Measurements from ENCODE around the gene ALKBH3.

The ALKBH3 gene
- long read RNA-seq, transcript ALKBH3-201 (10 exons, 1,474 nt), result major isoform, 100 of 164 reads
- long read RNA-seq, partial matches to known transcripts, result 3 of 164 reads
- long read RNA-seq, other reads (novel, unspliced or antisense), result 60 of 164 reads

DNA sequence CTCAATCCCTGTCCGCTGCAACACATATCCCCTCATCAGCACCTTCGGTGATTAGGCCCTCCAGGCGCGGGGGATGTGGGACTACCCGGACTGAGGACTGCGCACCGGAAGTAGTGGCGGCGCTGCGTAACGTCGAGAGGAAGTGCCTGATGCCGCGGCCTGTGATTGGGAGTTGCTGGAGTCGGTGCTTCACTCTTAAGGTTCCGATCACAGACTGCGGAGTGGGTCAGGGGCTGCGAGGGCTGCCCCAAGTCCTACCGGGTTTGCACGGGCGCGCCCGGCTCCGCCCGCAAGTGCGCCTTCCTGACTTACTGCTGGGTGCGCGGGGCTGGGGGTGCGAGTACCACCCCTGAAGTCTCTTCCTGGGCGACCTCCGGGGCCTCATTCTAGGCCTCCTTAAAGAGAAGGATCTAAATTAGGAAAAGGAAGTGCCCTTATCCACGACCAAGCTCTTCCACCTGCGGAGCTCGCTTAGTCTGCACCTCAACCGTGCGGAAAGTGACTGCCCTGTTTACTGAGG, at the start of gene ALKBH3:
Gene ALKBH3, plus strand, starts transcription at position 192 of the 520 bp plus-strand sequence. CDS start 1,822 bp downstream, outside the sequence.
- Histone ChIP-seq H3K4me3 (replicated peaks; ENCODE audit: insufficient read depth, low read length) (peak within 1 kb of the TSS; percentile 80), H3K27ac (replicated peaks) (peak within 1 kb of the TSS; percentile 67)

DNA sequence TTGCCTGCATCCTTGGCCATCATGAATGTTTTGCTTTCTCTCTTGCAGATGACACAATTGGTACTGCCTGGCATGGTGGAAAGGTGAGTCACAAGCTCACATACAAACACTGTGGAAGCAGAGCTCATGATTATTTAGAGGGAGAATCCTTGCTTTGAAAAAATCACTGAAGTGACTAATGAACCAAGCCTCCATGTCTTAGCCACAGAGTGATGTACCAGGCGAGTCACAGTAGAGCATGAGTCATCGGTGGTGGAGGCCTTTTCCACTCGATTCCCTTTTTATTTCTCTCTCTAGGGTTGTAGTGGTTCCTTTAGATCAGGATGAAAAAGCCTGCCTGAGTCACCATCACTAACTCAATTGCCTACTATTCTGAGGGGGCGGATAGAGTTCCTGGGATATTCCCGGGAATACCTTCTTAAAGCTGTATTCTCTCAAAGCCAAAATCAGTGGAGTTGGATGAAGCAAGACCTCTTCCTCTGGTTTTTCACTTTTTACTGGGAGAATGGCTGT, 49.6 kb upstream of the ALKBH3 start:
- TF ChIP-seq, protein P1, sequence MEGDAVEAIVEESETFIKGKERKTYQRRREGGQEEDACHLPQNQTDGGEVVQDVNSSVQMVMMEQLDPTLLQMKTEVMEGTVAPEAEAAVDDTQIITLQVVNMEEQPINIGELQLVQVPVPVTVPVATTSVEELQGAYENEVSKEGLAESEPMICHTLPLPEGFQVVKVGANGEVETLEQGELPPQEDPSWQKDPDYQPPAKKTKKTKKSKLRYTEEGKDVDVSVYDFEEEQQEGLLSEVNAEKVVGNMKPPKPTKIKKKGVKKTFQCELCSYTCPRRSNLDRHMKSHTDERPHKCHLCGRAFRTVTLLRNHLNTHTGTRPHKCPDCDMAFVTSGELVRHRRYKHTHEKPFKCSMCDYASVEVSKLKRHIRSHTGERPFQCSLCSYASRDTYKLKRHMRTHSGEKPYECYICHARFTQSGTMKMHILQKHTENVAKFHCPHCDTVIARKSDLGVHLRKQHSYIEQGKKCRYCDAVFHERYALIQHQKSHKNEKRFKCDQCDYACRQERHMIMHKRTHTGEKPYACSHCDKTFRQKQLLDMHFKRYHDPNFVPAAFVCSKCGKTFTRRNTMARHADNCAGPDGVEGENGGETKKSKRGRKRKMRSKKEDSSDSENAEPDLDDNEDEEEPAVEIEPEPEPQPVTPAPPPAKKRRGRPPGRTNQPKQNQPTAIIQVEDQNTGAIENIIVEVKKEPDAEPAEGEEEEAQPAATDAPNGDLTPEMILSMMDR (IDR thresholded peaks at IDR 0.05; ENCODE audit: insufficient read depth, low read length), result no peak
- TF ChIP-seq POLR2AphosphoS5 (IDR thresholded peaks at IDR 0.05; ENCODE audit: low read depth) (no peak), GABPA (IDR thresholded peaks at IDR 0.05; ENCODE audit: low read depth) (no peak), SPI1 (IDR thresholded peaks at IDR 0.05; ENCODE audit: borderline replicate concordance, low read depth) (no peak)
- TF ChIP-seq, protein P2, sequence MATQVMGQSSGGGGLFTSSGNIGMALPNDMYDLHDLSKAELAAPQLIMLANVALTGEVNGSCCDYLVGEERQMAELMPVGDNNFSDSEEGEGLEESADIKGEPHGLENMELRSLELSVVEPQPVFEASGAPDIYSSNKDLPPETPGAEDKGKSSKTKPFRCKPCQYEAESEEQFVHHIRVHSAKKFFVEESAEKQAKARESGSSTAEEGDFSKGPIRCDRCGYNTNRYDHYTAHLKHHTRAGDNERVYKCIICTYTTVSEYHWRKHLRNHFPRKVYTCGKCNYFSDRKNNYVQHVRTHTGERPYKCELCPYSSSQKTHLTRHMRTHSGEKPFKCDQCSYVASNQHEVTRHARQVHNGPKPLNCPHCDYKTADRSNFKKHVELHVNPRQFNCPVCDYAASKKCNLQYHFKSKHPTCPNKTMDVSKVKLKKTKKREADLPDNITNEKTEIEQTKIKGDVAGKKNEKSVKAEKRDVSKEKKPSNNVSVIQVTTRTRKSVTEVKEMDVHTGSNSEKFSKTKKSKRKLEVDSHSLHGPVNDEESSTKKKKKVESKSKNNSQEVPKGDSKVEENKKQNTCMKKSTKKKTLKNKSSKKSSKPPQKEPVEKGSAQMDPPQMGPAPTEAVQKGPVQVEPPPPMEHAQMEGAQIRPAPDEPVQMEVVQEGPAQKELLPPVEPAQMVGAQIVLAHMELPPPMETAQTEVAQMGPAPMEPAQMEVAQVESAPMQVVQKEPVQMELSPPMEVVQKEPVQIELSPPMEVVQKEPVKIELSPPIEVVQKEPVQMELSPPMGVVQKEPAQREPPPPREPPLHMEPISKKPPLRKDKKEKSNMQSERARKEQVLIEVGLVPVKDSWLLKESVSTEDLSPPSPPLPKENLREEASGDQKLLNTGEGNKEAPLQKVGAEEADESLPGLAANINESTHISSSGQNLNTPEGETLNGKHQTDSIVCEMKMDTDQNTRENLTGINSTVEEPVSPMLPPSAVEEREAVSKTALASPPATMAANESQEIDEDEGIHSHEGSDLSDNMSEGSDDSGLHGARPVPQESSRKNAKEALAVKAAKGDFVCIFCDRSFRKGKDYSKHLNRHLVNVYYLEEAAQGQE (IDR thresholded peaks at IDR 0.05; ENCODE audit: insufficient replicate concordance, low read depth), result no peak
- H3K4me3 ChIP-seq (replicated peaks; ENCODE audit: insufficient read depth, low read length), result no peak overlapping the region
- no peaks in the 10 kb centered on the region for H3K27me3 ChIP-seq (ENCODE audit: insufficient read depth, poor library complexity, severe bottlenecking)
- peak in 1 of 2 experiments; percentile 3 for DNase-seq (ENCODE audit: low read depth in 1 of 2, low spot score in 1 of 2)
- no peak overlapping the region for H3K27ac ChIP-seq (replicated peaks)

More for the DNA sequence above, at the start of gene ALKBH3:
- peak; percentile 91 to 95 for DNase-seq (ENCODE audit: low read depth in 1 of 2, low spot score in 1 of 2)
- TF ChIP-seq, protein P1 (IDR thresholded peaks at IDR 0.05; ENCODE audit: insufficient read depth, low read length), result no peak
- TF ChIP-seq SPI1 (IDR thresholded peaks at IDR 0.05; ENCODE audit: borderline replicate concordance, low read depth) (peak; percentile 64; the same call in 1 of the 2 replicates), GABPA (IDR thresholded peaks at IDR 0.05; ENCODE audit: low read depth) (peak; percentile 99), POLR2AphosphoS5 (IDR thresholded peaks at IDR 0.05; ENCODE audit: low read depth) (peak; percentile 82)
- TF ChIP-seq, protein P2 (IDR thresholded peaks at IDR 0.05; ENCODE audit: insufficient replicate concordance, low read depth), result peak; percentile 34
- no peaks in the 10 kb centered on the region for H3K27me3 ChIP-seq (ENCODE audit: insufficient read depth, poor library complexity, severe bottlenecking)

DNA sequence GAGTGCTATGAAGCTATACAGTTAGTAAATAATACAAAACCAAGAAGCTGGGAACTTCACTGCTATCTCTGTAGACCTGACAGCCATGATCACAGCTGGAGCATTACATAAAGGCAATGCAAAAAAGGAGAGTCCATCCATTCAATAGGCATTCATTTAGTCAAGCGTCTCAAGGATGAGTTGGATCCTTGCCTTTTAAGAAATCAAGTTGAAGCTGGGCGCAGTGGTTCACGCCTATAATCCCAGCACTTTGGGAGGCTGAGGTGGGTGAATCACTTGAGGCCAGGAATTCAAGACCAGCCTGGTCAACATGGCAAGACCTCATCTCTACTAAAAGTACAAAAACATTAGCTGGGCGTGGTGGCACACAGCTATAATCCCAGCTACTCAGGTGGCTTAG, 48.1 kb upstream of the ALKBH3 start:
- DNase-seq (ENCODE audit: low read depth in 1 of 2, low spot score in 1 of 2), result no peak
- TF ChIP-seq GABPA (IDR thresholded peaks at IDR 0.05; ENCODE audit: low read depth) (no peak), SPI1 (IDR thresholded peaks at IDR 0.05; ENCODE audit: borderline replicate concordance, low read depth) (no peak), POLR2AphosphoS5 (IDR thresholded peaks at IDR 0.05; ENCODE audit: low read depth) (no peak)
- TF ChIP-seq, protein P1 (IDR thresholded peaks at IDR 0.05; ENCODE audit: insufficient read depth, low read length), result no peak
- TF ChIP-seq, protein P2 (IDR thresholded peaks at IDR 0.05; ENCODE audit: insufficient replicate concordance, low read depth), result no peak
- H3K27ac ChIP-seq (replicated peaks), result no peak overlapping the region
- no peak overlapping the region for H3K4me3 ChIP-seq (replicated peaks; ENCODE audit: insufficient read depth, low read length)
- H3K27me3 ChIP-seq (ENCODE audit: insufficient read depth, poor library complexity, severe bottlenecking), result no peaks in the 10 kb centered on the region
